Naive thymus-derived CD8-positive, alpha-beta T cell (primary cell): ENCODE measurements around the gene LRBA. TPM values are rescaled to one million over a fixed set of nuclear protein-coding genes. Genes with fewer than 3 reads are reported as not detected.

Experiments
- ATAC-seq, 2 donors: fragments of 150-1000 bp; cut with Tn5 transposase in 1 of 2; sonication (Bioruptor Pico), chemical (Tn5 transposase) in 1 of 2; 1 replicate in 1 of 2; 2 replicates in 1 of 2; pipeline ENCODE4 v1.10.0; 2021; ENCODE audit warnings: mild to moderate bottlenecking in 2 of 2, moderate library complexity in 2 of 2
- POLR2A ChIA-PET: fragments of 350-600 bp; sonication (Branson Sonifier 250); formaldehyde crosslinking; loops from one replicate; lab custom pipeline; 2021; ENCODE audit warnings: antibody characterized with exemption; lab: Charles Lee
- DNase-seq, 10 donors: peaks; one replicate each; pipeline versions ENCODE4 v3.0.0 to v3.0.0-alpha.2; 2020 to 2022
- H3K27ac Mint-ChIP-seq, 10 donors: one replicate each; pipeline ENCODE4 v1.8.0; 2020 to 2022; ENCODE audit warnings: mild to moderate bottlenecking in 10 of 10, mixed read lengths in 10 of 10, moderate library complexity in 4 of 10, inconsistent platforms in 1 of 10
- H3K27me3 Mint-ChIP-seq, 5 donors: one replicate each; pipeline ENCODE4 v1.8.0; 2021 to 2022; ENCODE audit warnings: mixed read lengths in 5 of 5
- H3K36me3 Mint-ChIP-seq, 3 donors: one replicate each; pipeline ENCODE4 v1.8.0; 2020 to 2022; ENCODE audit warnings: mixed read lengths in 3 of 3, mild to moderate bottlenecking in 2 of 3, inconsistent platforms in 1 of 3
- H3K4me1 Mint-ChIP-seq, 4 donors: one replicate each; pipeline ENCODE4 v1.8.0; 2021 to 2022; ENCODE audit warnings: mixed read lengths in 4 of 4
- H3K4me3 Mint-ChIP-seq, 10 donors: one replicate each; pipeline ENCODE4 v1.8.0; 2020 to 2022; ENCODE audit warnings: mild to moderate bottlenecking in 10 of 10, mixed read lengths in 10 of 10, moderate library complexity in 6 of 10, inconsistent platforms in 1 of 10
- H3K9me3 Mint-ChIP-seq, 9 donors: one replicate each; pipeline ENCODE4 v1.8.0; 2020 to 2022; ENCODE audit warnings: mixed read lengths in 9 of 9, mild to moderate bottlenecking in 3 of 9, inconsistent platforms in 1 of 9, moderate library complexity in 1 of 9
- polyA plus RNA-seq, 3 donors: library from polyadenylated mRNA; unstranded; fragments of 300-500 nt; fragmentation: Illumina TruSeq; gene quantifications; one replicate each; pipeline ENCODE4 v1.2.3, GENCODE V29; 2021
- total RNA-seq, 8 experiments: library from RNA in 2 of 8; stranded (reverse) in 2 of 8; gene quantifications; one replicate each; pipeline ENCODE4 v1.2.3 and lab custom pipeline; 2021 to 2026

The LRBA gene
- total and polyA plus RNA-seq, 5 experiments from 2014 or later: 16.4 to 57.7 (median 18.4) TPM

DNA sequence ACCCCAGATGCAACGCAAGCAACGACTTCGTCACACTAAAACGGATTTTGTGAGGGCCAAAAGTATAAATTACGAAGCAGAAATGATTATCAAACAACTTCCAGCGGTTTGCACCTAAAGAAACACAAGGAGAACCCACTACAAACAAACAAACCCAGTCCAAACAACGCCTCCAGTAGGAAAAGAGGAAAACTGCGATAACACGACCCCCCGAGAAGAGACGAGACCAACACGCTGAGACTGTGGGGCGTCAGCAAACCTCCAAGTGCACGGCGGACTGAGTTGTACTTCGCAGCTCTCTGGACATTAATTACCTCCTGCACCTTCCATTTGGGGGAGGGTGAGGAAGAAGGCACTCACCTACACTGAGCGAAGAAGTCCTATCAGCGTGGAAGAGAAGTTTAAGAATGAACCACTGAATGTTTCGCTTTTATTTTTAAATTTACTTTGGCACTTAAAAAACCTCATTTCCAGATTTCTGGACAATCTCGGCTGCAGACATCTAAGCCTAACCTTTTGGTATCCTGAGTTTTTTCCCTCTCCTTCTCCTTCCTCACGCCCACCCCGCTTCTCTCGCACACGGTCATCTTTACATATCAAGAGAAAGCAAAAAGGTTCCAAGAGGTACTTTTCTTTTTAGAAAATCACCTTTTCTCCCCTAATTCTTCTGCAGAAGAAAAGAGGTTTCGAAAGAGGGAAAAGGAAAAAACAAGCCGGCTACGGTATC lies 432.8 kb downstream of the LRBA start, which contains the start of gene MAB21L2:
Gene MAB21L2, plus strand, starts transcription at position 6 of the 727 bp plus-strand sequence. CDS start 879 bp downstream, outside the sequence.
- POLR2A ChIA-PET: no interaction called here
- H3K27me3 Mint-ChIP-seq: no peaks in the 10 kb centered on the region
- H3K27ac Mint-ChIP-seq: peak within 1 kb of the TSS in 1 of 10 donors; percentile 9
- H3K9me3 Mint-ChIP-seq: peaks cover 0 to 9% (median 0%) of the 10 kb centered on the region in 9 donors
- H3K4me1 Mint-ChIP-seq: peaks cover 0 to 6% (median 2%) of the 10 kb centered on the region in 4 donors
- H3K36me3 Mint-ChIP-seq: peaks cover 15 to 74% (median 54%) of the 10 kb centered on the region in 3 donors
- H3K4me3 Mint-ChIP-seq: no peak within 1 kb of the TSS
- ATAC-seq (no peak), DNase-seq (no peak)

DNA sequence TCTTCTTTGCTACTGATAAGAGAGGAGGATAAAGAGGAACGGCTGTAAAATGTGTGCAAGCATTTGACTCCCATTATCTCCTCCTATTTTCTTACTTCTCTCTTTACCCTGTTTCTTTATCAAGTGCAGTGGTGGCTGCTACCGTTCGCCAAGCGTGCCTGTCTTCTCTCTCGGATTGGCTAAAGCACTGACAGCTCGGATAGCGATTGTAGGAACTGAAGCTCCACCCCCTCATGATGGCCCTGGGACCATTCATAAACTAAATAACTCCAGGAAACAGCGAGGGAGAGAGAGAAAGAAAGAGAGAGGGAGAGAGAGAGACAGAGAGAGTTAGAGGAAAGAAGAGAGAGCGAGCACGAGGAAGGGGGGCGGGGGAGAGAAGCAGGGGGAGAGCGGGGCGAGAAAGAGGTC lies 433.4 kb downstream of the LRBA start:
- peaks cover 15 to 69% (median 50%) of the 10 kb centered on the region in 3 donors for H3K36me3 Mint-ChIP-seq
- DNase-seq (no peak), ATAC-seq (no peak)
- no peak overlapping the region for H3K4me3 Mint-ChIP-seq
- H3K27ac Mint-ChIP-seq: peak overlapping the region in 1 of 10 donors; percentile 9
- peaks cover 0 to 9% (median 0%) of the 10 kb centered on the region in 9 donors for H3K9me3 Mint-ChIP-seq
- POLR2A ChIA-PET: no interaction called here
- no peaks in the 10 kb centered on the region for H3K27me3 Mint-ChIP-seq
- H3K4me1 Mint-ChIP-seq: peaks cover 0 to 6% (median 2%) of the 10 kb centered on the region in 4 donors

DNA sequence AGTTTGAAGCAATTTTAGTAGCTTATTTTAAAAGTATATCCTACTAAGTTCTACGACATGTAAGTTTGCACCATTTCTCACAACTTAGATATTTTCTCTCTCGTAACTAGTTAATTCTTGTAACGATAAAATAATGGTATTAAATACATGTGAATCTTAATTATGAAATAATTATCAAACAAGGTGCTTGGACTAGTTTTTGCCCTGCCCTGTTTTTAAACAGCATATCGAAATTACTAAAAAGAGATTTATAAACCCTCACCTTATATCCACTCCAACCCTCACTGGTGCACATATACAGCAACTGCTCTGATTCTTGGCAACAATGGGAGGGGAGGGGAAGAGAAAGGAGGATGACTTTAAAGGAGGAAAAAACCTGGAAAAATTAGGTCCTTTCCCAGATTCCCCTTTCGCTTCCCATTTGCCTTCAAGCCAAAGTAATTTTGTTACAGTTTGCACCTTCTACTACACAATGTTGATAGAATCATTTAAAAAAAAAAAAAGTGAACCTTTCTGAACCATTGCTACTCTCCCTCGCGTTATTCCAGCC lies 434.0 kb downstream of the LRBA start:
- H3K27ac Mint-ChIP-seq: peak overlapping the region in 1 of 10 donors; percentile 9
- peaks cover 0 to 9% (median 0%) of the 10 kb centered on the region in 9 donors for H3K9me3 Mint-ChIP-seq
- peaks cover 15 to 64% (median 49%) of the 10 kb centered on the region in 3 donors for H3K36me3 Mint-ChIP-seq
- ATAC-seq (no peak), DNase-seq (no peak)
- H3K4me3 Mint-ChIP-seq: no peak overlapping the region
- no peaks in the 10 kb centered on the region for H3K27me3 Mint-ChIP-seq
- POLR2A ChIA-PET: no interaction called here
- H3K4me1 Mint-ChIP-seq: peaks cover 0 to 6% (median 2%) of the 10 kb centered on the region in 4 donors

DNA sequence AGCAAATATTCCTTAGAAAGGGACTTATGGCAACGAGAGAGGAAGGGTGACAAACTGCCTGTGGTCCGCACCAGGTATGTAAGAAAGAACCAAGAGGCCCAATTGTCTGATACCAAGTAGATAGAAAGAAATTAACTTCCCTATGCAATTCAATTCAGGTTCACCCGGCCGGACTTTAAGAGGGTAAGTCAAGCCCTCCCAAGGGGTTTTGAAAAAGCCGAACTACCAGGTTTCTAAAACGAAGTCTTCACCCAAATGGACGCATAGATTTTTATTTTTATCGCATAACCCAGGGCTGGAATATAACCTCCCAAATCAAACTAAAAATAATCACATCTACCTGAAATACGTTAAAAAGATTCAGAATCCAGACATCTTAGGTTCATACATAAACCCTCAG lies 434.8 kb downstream of the LRBA start:
- no peak for ATAC-seq
- peaks cover 15 to 55% (median 43%) of the 10 kb centered on the region in 3 donors for H3K36me3 Mint-ChIP-seq
- no peak overlapping the region for H3K4me3 Mint-ChIP-seq

DNA sequence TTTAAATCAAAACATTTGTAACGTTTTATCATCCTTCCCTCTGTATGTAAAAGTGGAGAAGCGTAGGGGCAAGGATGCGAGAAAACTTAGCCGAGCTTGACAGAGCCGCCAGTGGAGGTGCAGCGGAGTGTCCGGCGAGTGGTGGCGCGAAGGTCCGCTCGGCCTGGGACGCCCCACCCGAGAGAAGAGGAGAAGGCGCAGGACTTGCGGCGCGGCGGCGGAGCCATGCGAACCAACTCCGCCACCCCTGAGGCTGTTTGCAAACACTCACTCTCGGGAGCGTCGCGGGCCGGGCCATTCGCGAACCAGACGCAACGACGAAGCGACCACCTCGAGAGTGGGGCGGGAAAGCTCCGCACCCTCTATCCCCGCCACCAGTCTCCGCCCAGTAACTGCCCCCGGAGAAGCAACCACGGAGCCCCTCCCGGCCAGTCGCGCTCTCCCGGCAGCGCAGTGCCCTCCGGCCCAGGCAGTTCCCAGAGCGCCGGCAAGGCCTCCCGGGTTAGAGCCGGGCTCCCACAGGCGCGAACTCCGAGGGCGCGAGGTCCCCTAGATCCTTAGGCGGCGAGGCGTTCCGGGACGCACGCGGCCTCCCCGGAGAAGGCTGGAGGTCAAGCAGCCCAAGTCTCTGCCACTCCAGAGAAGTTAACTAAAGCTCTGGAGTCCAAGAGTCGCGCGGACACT lies 435.4 kb downstream of the LRBA start:
- Mint-ChIP-seq H3K9me3 (peaks cover 0 to 6% (median 0%) of the 10 kb centered on the region in 9 donors), H3K36me3 (peaks cover 15 to 52% (median 39%) of the 10 kb centered on the region in 3 donors), H3K4me3 (no peak overlapping the region), H3K27ac (no peak overlapping the region), H3K27me3 (no peaks in the 10 kb centered on the region), H3K4me1 (peaks cover 0 to 5% (median 3%) of the 10 kb centered on the region in 4 donors)
- DNase-seq (no peak), ATAC-seq (no peak)
- POLR2A ChIA-PET: no interaction called here

More for the DNA sequence above, 434.8 kb downstream of the LRBA start:
- Mint-ChIP-seq H3K4me1 (peaks cover 0 to 4% (median 2%) of the 10 kb centered on the region in 4 donors), H3K9me3 (peaks cover 0 to 7% (median 0%) of the 10 kb centered on the region in 9 donors), H3K27ac (no peak overlapping the region), H3K27me3 (no peaks in the 10 kb centered on the region)
- DNase-seq: no peak
- POLR2A ChIA-PET: no interaction called here

DNA sequence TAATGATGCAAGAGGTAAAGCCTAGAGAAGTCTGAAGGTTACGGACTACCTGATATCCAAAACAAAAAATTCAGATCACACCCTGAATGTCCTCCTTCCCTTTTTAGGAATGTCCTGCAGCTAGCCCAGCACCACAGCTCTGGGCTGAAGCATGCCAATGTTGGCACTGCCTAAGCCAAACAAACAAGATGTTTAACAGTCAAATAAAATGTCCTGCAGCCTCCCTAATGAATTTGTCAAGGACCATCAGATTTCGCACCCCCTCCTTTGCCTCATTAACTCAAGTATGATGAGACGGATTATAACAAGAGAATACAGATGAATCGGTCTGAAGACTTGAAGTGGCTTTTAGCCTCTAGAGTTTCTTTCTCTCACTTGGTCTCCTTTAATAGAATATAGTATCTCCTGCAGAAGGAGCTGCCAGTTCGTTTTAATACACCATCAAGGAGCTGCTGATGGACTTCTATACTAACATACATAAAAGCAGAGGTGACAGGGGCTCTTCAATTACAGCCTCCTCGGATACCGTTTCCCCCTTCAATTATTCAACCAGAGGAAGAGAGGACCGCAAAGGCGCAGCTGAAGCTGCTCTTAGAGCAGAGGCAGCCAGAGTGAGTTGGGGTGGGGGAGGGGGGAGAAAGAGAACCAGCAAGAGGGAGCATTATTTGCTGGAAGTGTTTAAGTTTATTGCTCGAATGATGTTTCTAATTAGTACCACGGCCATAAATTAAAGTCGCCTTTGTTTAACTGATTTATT lies 436.2 kb downstream of the LRBA start:
- DNase-seq: no peak
- H3K4me3 Mint-ChIP-seq: no peak overlapping the region
- POLR2A ChIA-PET: no interaction called here
- no peaks in the 10 kb centered on the region for H3K27me3 Mint-ChIP-seq
- peaks cover 0 to 7% (median 4%) of the 10 kb centered on the region in 4 donors for H3K4me1 Mint-ChIP-seq
- peaks cover 15 to 44% (median 34%) of the 10 kb centered on the region in 3 donors for H3K36me3 Mint-ChIP-seq
- H3K9me3 Mint-ChIP-seq: peaks cover 0 to 6% (median 0%) of the 10 kb centered on the region in 9 donors
- H3K27ac Mint-ChIP-seq: no peak overlapping the region
- no peak for ATAC-seq

DNA sequence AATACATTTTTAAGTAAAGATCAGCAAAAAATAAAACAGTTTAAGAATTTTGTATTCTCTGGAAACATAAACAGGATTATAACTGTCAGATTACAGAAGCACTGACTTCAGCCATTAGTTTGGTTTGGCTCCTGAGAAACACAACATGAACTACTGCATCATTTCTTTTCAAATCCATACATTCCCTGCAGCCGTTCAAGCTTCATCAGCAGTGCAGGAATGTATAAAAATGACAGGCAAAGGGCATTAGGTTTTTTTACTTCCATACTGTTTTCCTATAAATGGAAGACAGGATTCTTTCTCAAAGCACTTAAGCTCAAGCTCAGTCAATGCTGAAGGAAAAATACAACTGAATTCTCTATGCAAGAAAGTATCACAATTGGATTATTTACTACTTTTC lies 437.3 kb downstream of the LRBA start:
- H3K4me3 Mint-ChIP-seq: no peak overlapping the region
- H3K27ac Mint-ChIP-seq: no peak overlapping the region
- ATAC-seq (no peak), DNase-seq (no peak)
- H3K9me3 Mint-ChIP-seq: peaks cover 0 to 6% (median 0%) of the 10 kb centered on the region in 9 donors
- H3K36me3 Mint-ChIP-seq: peaks cover 15 to 35% (median 25%) of the 10 kb centered on the region in 3 donors
- peaks cover 0 to 16% (median 6%) of the 10 kb centered on the region in 4 donors for H3K4me1 Mint-ChIP-seq
- POLR2A ChIA-PET: no interaction called here
- no peaks in the 10 kb centered on the region for H3K27me3 Mint-ChIP-seq

DNA sequence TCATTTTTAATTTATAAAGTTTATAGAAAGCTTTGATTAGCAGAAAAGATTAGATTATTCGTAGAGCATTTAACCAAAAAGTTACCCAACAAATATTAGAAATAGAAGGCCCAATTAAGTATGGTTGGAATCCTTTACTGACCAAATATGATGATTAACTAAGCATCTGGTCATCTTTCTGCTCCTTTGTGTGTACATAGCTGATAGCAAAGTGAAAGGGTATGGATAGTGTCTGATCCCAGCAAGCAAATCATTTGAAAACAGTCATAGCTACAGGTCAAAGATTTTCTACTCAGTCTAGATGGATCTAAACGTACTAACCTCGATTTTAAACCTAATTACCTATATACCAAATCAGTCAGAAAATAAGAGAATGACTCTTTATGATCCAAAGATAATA lies 440.4 kb downstream of the LRBA start:
- POLR2A ChIA-PET: no interaction called here
- H3K27ac Mint-ChIP-seq: no peak overlapping the region
- H3K4me3 Mint-ChIP-seq: no peak overlapping the region
- peaks cover 7 to 19% (median 11%) of the 10 kb centered on the region in 3 donors for H3K36me3 Mint-ChIP-seq
- no peak for DNase-seq
- H3K9me3 Mint-ChIP-seq: peaks cover 0 to 6% (median 0%) of the 10 kb centered on the region in 9 donors
- no peaks in the 10 kb centered on the region for H3K27me3 Mint-ChIP-seq
- peaks cover 0 to 18% (median 7%) of the 10 kb centered on the region in 4 donors for H3K4me1 Mint-ChIP-seq
- no peak for ATAC-seq

- H3K36me3 Mint-ChIP-seq: peaks cover 0 to 14% (median 14%) of the 10 kb centered on the region in 3 donors
- no peak for ATAC-seq
- H3K4me3 Mint-ChIP-seq: no peak overlapping the region
- H3K27me3 Mint-ChIP-seq: no peaks in the 10 kb centered on the region
- POLR2A ChIA-PET: no interaction called here
- no peaks in the 10 kb centered on the region for H3K9me3 Mint-ChIP-seq
- peaks cover 0 to 18% (median 3%) of the 10 kb centered on the region in 4 donors for H3K4me1 Mint-ChIP-seq
- no peak for DNase-seq
- H3K27ac Mint-ChIP-seq: peak overlapping the region in 2 of 10 donors; percentile 13 to 54
Measured at GRCh38 chr4:150573534-150573933, 441.6 kb downstream of the LRBA start.

GRCh38 chr4:150572704-150573504 lies 442.2 kb downstream of the LRBA start:
- Mint-ChIP-seq H3K36me3 (peaks cover under 1 to 15% (median 14%) of the 10 kb centered on the region in 3 donors), H3K27ac (peak overlapping the region in 3 of 10 donors; percentile 6 to 54 (median 8)), H3K4me3 (no peak overlapping the region), H3K27me3 (no peaks in the 10 kb centered on the region), H3K9me3 (no peaks in the 10 kb centered on the region), H3K4me1 (peaks cover 0 to 18% (median 3%) of the 10 kb centered on the region in 4 donors)
- ATAC-seq (no peak), DNase-seq (no peak)
- POLR2A ChIA-PET: no interaction called here

DNA sequence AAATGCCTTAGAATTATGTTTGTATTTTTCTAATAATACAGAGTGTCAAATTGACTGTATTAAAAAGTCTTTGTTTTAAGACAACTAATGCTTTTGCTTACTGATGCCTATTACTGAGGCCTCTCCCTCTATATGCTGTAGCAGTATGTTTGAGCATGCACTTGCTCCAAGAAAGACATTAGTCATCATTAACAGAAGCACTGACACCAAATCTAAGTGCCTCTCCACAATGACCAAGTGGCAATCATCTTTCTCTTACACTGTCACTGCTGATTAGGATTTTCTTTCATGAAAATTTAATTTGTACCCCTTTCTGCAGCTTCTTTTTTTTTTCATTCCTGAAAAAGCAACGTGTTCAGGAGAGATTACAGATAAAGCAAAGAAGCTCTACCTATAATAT lies 444.2 kb downstream of the LRBA start:
- ATAC-seq: no peak
- H3K36me3 Mint-ChIP-seq: peaks cover 11 to 27% (median 25%) of the 10 kb centered on the region in 3 donors
- DNase-seq: no peak
- POLR2A ChIA-PET: no interaction called here
- H3K4me3 Mint-ChIP-seq: no peak overlapping the region
- no peaks in the 10 kb centered on the region for H3K27me3 Mint-ChIP-seq
- H3K9me3 Mint-ChIP-seq: no peaks in the 10 kb centered on the region
- H3K27ac Mint-ChIP-seq: no peak overlapping the region
- peaks cover 0 to 18% (median 3%) of the 10 kb centered on the region in 4 donors for H3K4me1 Mint-ChIP-seq
